VCaP (cell line): ENCODE data around the gene TUBB2A.
"Not testable (repeated sequence)": the region's sequence is repeated elsewhere in the genome, so short reads cannot be mapped to it uniquely, and the experiment has no call there.

ENCODE experiments used
- H3K27ac ChIP-seq: fragments of 450-650 bp; 2 replicates; pipeline ENCODE4 v1.5.1; 2017
- CTCF ChIP-seq: fragments of 450-650 bp; conservative IDR thresholded peaks from 2 replicates; pipeline ENCODE4 v1.5.1; 2017; ENCODE audit warnings: mild to moderate bottlenecking, moderate library complexity

The TUBB2A gene

GRCh38 chr6:3199382-3199781, 42.0 kb upstream of the TUBB2A start:
- TF ChIP-seq CTCF: no peak
- H3K27ac ChIP-seq: no peak overlapping the region

GRCh38 chr6:3197734-3198133, 40.4 kb upstream of the TUBB2A start:
- H3K27ac ChIP-seq: not testable (repeated sequence)

GRCh38 chr6:3196770-3197169, 39.4 kb upstream of the TUBB2A start:
- H3K27ac ChIP-seq: no peak overlapping the region
- no peak for TF ChIP-seq CTCF

- TF ChIP-seq CTCF: no peak
- H3K27ac ChIP-seq: no peak overlapping the region
These were observed 38.6 kb upstream of the TUBB2A start for GRCh38 chr6:3195695-3196497.

GRCh38 chr6:3195420-3195694, 38.0 kb upstream of the TUBB2A start:
- no peak overlapping the region for H3K27ac ChIP-seq

GRCh38 chr6:3194535-3195419, 37.4 kb upstream of the TUBB2A start:
- no peak overlapping the region for H3K27ac ChIP-seq
- no peak for TF ChIP-seq CTCF

More at GRCh38 chr6:3195420-3195694, 38.0 kb upstream of the TUBB2A start:
- no peak for TF ChIP-seq CTCF

- H3K27ac ChIP-seq: no peak overlapping the region
- no peak for TF ChIP-seq CTCF
These were observed 35.9 kb upstream of the TUBB2A start for GRCh38 chr6:3193102-3193849.
